Neural cell (in vitro differentiated cells): ENCODE data around the gene IFNA8. TPM values are rescaled to one million over a fixed set of nuclear protein-coding genes. Genes with fewer than 3 reads are reported as not detected.

Experiments used
- H2AFZ ChIP-seq: fragments of 200-600, 300-800 bp; sonication (generic), shearing (Covaris generic); 2 replicates; pipeline ENCODE4 v1.6.0; 2014; ENCODE audit warnings: low read depth, mild to moderate bottlenecking, antibody characterized with exemption, low read length, moderate library complexity
- H3F3A ChIP-seq: fragments of 200-600 bp; shearing (Covaris generic); 2 replicates; pipeline ENCODE4 v1.6.1; 2016; ENCODE audit warnings: mild to moderate bottlenecking, moderate library complexity, mixed read lengths, antibody characterized with exemption, low read length; ENCODE audit not compliant: insufficient read depth, poor library complexity, severe bottlenecking
- H3K27ac ChIP-seq: fragments of 200-600, 300-800 bp; sonication (generic), shearing (Covaris generic); 2 replicates; pipeline ENCODE4 v1.5.1; 2014; ENCODE audit warnings: mild to moderate bottlenecking, low read length, moderate library complexity
- H3K27me3 ChIP-seq: fragments of 300-800, 200-600 bp; sonication (generic), shearing (Covaris generic); 2 replicates; pipeline ENCODE4 v1.6.0; 2014; ENCODE audit warnings: mild to moderate bottlenecking, low read depth, low read length, moderate library complexity; ENCODE audit not compliant: insufficient read depth
- H3K36me3 ChIP-seq: fragments of 300-800, 200-600 bp; sonication (generic), shearing (Covaris generic); 2 replicates; pipeline ENCODE4 v1.5.1; 2014; ENCODE audit warnings: mild to moderate bottlenecking, antibody characterized with exemption, low read length, moderate library complexity; ENCODE audit not compliant: insufficient read depth
- H3K4me2 ChIP-seq: fragments of 300-800, 200-600 bp; sonication (generic), shearing (Covaris generic); 2 replicates; pipeline ENCODE4 v1.6.0; 2014; ENCODE audit warnings: mild to moderate bottlenecking, low read length
- H3K4me3 ChIP-seq: fragments of 300-800, 200-600 bp; sonication (generic), shearing (Covaris generic); 2 replicates; pipeline ENCODE4 v1.5.1; 2014; ENCODE audit warnings: mild to moderate bottlenecking, low read length, moderate library complexity
- H3K79me2 ChIP-seq: fragments of 200-600 bp; shearing (Covaris generic); replicated peaks from 2 replicates; pipeline ENCODE4 v1.6.0; 2014; ENCODE audit warnings: mild to moderate bottlenecking, low read length, moderate library complexity; ENCODE audit not compliant: insufficient read depth
- H3K9ac ChIP-seq: fragments of 300-800, 200-600 bp; sonication (generic), shearing (Covaris generic); 2 replicates; pipeline ENCODE4 v1.6.1; 2016; ENCODE audit warnings: mild to moderate bottlenecking, low read length, mixed read lengths
- H3K9me2 ChIP-seq: fragments of 200-600 bp; shearing (Covaris generic); 2 replicates; pipeline ENCODE4 v1.6.1; 2016; ENCODE audit warnings: mild to moderate bottlenecking, low read length, mixed read lengths; ENCODE audit not compliant: insufficient read depth
- H3K9me3 ChIP-seq: fragments of 200-600, 300-800 bp; sonication (generic), shearing (Covaris generic); 2 replicates; pipeline ENCODE4 v1.6.1; 2016; ENCODE audit warnings: mild to moderate bottlenecking, mixed run types, low read length, moderate library complexity, mixed read lengths
- H4K20me1 ChIP-seq: fragments of 200-600 bp; shearing (Covaris generic); 2 replicates; pipeline ENCODE4 v1.6.1; 2016; ENCODE audit warnings: mild to moderate bottlenecking, mixed run types; ENCODE audit not compliant: insufficient read depth
- CTCF ChIP-seq: fragments of 450-650 bp; IDR thresholded peaks from 2 replicates; pipeline ENCODE4 v1.5.1; 2014; ENCODE audit warnings: antibody characterized with exemption, mild to moderate bottlenecking, moderate library complexity; ENCODE audit not compliant: poor library complexity, severe bottlenecking
- EP300 ChIP-seq: fragments of 450-650 bp; conservative IDR thresholded peaks from 2 replicates; pipeline ENCODE4 v1.6.1; 2014; ENCODE audit warnings: antibody characterized with exemption, mild to moderate bottlenecking, moderate library complexity; ENCODE audit not compliant: poor library complexity, severe bottlenecking
- EZH2 ChIP-seq: fragments of 200-600, 300-800 bp; shearing (Covaris generic), sonication (generic); IDR thresholded peaks from 2 replicates; pipeline ENCODE4 v1.6.1; 2014; ENCODE audit warnings: antibody characterized with exemption, low read length, borderline replicate concordance, mild to moderate bottlenecking; ENCODE audit not compliant: insufficient read depth, poor library complexity, severe bottlenecking
- MXI1 ChIP-seq: fragments of 450-650 bp; conservative IDR thresholded peaks from 2 replicates; pipeline ENCODE4 v1.6.1; 2014; ENCODE audit warnings: antibody characterized with exemption, mild to moderate bottlenecking; ENCODE audit not compliant: poor library complexity, severe bottlenecking
- POLR2AphosphoS5 ChIP-seq: IDR thresholded peaks from 2 replicates; pipeline ENCODE4 v1.6.1; 2012
- RAD21 ChIP-seq: fragments of 450-650 bp; conservative IDR thresholded peaks from 2 replicates; pipeline ENCODE4 v1.6.1; 2014; ENCODE audit warnings: antibody characterized with exemption, mild to moderate bottlenecking, moderate library complexity
- REST ChIP-seq: IDR thresholded peaks from 2 replicates; pipeline ENCODE4 v1.6.1; 2012; ENCODE audit warnings: borderline replicate concordance
- SMC3 ChIP-seq: fragments of 450-650 bp; conservative IDR thresholded peaks from 2 replicates; pipeline ENCODE4 v1.6.1; 2014; ENCODE audit warnings: antibody characterized with exemption, mild to moderate bottlenecking, moderate library complexity; ENCODE audit not compliant: poor library complexity
- TAF1 ChIP-seq: IDR thresholded peaks from 2 replicates; pipeline ENCODE4 v1.6.1; 2012; ENCODE audit warnings: low read depth
- polyA plus RNA-seq: library from polyadenylated mRNA; depleted of rRNA; stranded (reverse); fragments of >200 nt; gene quantifications from 2 replicates; pipeline ENCODE4 v1.2.3, GENCODE V29; 2014

Gene IFNA8
- polyA plus RNA-seq, 1 donor from 2014 or later: not detected

GRCh38 chr9:21392270-21392669 lies 16.6 kb upstream of the IFNA8 start:
- H3K27ac ChIP-seq: no peak overlapping the region
- no peak overlapping the region for H2AFZ ChIP-seq
- TF ChIP-seq EP300 (no peak), SMC3 (no peak), RAD21 (no peak), REST (no peak), MXI1 (no peak), EZH2 (no peak), POLR2AphosphoS5 (no peak), TAF1 (no peak), CTCF (no peak)
- no peaks in the 10 kb centered on the region for H3K36me3 ChIP-seq
- H3K9me3 ChIP-seq: no peaks in the 10 kb centered on the region
- H3F3A ChIP-seq: no peaks in the 10 kb centered on the region
- H3K4me3 ChIP-seq: no peak overlapping the region
- no peak overlapping the region for H3K4me2 ChIP-seq
- no peaks in the 10 kb centered on the region for H4K20me1 ChIP-seq
- H3K79me2 ChIP-seq: no peaks in the 10 kb centered on the region
- no peak overlapping the region for H3K9ac ChIP-seq
- H3K27me3 ChIP-seq: peaks cover 8% of the 10 kb centered on the region
- no peaks in the 10 kb centered on the region for H3K9me2 ChIP-seq

GRCh38 chr9:21395778-21396717 lies 12.9 kb upstream of the IFNA8 start:
- peak overlapping the region; percentile 69 for H3K4me3 ChIP-seq
- no peak for TF ChIP-seq EP300
- peak; percentile 89 for TF ChIP-seq SMC3
- TF ChIP-seq EZH2: no peak
- no peak for TF ChIP-seq TAF1
- TF ChIP-seq RAD21: peak; percentile 74
- TF ChIP-seq REST: peak; percentile 31
- TF ChIP-seq CTCF: peak; percentile 94
- TF ChIP-seq MXI1: peak; percentile 36
- no peak for TF ChIP-seq POLR2AphosphoS5
- H3K36me3 ChIP-seq: no peaks in the 10 kb centered on the region
- H3K9me2 ChIP-seq: no peaks in the 10 kb centered on the region
- H2AFZ ChIP-seq: no peak overlapping the region
- H3K9ac ChIP-seq: peak overlapping the region; percentile 52
- H3F3A ChIP-seq: no peaks in the 10 kb centered on the region
- no peaks in the 10 kb centered on the region for H3K9me3 ChIP-seq
- H3K27ac ChIP-seq: no peak overlapping the region
- peak overlapping the region; percentile 22 for H3K4me2 ChIP-seq
- no peaks in the 10 kb centered on the region for H4K20me1 ChIP-seq
- H3K27me3 ChIP-seq: peaks cover 8% of the 10 kb centered on the region
- no peaks in the 10 kb centered on the region for H3K79me2 ChIP-seq
